Activated T-cell treated with anti-CD3 and anti-CD28 coated beads, Interleukin-2, amount 50 U/mL, for 72 hours (primary cell): Measurements from ENCODE around the gene PCDHA11. TPM values are rescaled to one million over a fixed set of nuclear protein-coding genes. Genes with fewer than 3 reads are reported as not detected.
"Not testable (repeated sequence)": the region's sequence is repeated elsewhere in the genome, so short reads cannot be mapped to it uniquely, and the experiment has no call there.

Source experiments
- ATAC-seq, 2 donors: fragments of 150-1000 bp; cut with Tn5 transposase; replicated peaks in 1 of 2; 2 replicates each; pipeline ENCODE4 v1.10.0; 2021; ENCODE audit warnings: moderate library complexity in 2 of 2, mild to moderate bottlenecking in 1 of 2
- DNase-seq, 2 donors: peaks; one replicate each; pipeline ENCODE4 v3.0.0; 2021 to 2022; ENCODE audit warnings: mixed read lengths in 1 of 2
- H3K27ac Mint-ChIP-seq: one replicate; pipeline ENCODE4 v1.8.0; 2022; ENCODE audit warnings: mild to moderate bottlenecking, moderate library complexity, mixed read lengths
- H3K27me3 Mint-ChIP-seq: one replicate; pipeline ENCODE4 v1.8.0; 2022; ENCODE audit warnings: low read depth, mixed read lengths
- H3K36me3 Mint-ChIP-seq, 2 donors: one replicate each; pipeline ENCODE4 v1.8.0; 2022; ENCODE audit warnings: mixed read lengths in 2 of 2, mild to moderate bottlenecking in 1 of 2; ENCODE audit not compliant: insufficient read depth in 2 of 2
- H3K4me1 Mint-ChIP-seq: one replicate; pipeline ENCODE4 v1.8.0; 2022; ENCODE audit warnings: low read depth, mixed read lengths
- H3K4me3 Mint-ChIP-seq, 2 donors: one replicate each; pipeline ENCODE4 v1.8.0; 2022; ENCODE audit warnings: mild to moderate bottlenecking in 2 of 2, mixed read lengths in 2 of 2, moderate library complexity in 2 of 2
- H3K9me3 Mint-ChIP-seq, 2 donors: one replicate each; pipeline ENCODE4 v1.8.0; 2022; ENCODE audit warnings: mixed read lengths in 2 of 2
- total RNA-seq, 2 donors: library from RNA; stranded (reverse); gene quantifications; one replicate each; pipeline ENCODE4 v1.2.3, GENCODE V29; 2022

The PCDHA11 gene
- not detected for total RNA-seq

- peaks cover 2 to 11% of the 10 kb centered on the region in 2 donors for H3K36me3 Mint-ChIP-seq
- H3K4me1 Mint-ChIP-seq: no peaks in the 10 kb centered on the region
- ATAC-seq (no peak), DNase-seq (no peak)
- H3K27ac Mint-ChIP-seq: no peak within 1 kb of the TSS
- peaks cover 1 to 2% of the 10 kb centered on the region in 2 donors for H3K9me3 Mint-ChIP-seq
- no peak within 1 kb of the TSS for H3K4me3 Mint-ChIP-seq
- H3K27me3 Mint-ChIP-seq: peaks cover 19% of the 10 kb centered on the region
Measured at GRCh38 chr5:140868721-140869554, at the start of gene PCDHA11. TSS of gene PCDHA11 (plus strand) at chr5:140868957. CDS start at chr5:140869104, 147 bp downstream.

- peaks cover 9% of the 10 kb centered on the region for H3K27me3 Mint-ChIP-seq
- H3K36me3 Mint-ChIP-seq: peaks cover 3 to 5% of the 10 kb centered on the region in 2 donors
- no peak for ATAC-seq
- H3K9me3 Mint-ChIP-seq: peaks cover 0 to 3% of the 10 kb centered on the region in 2 donors
- H3K4me3 Mint-ChIP-seq: no peak within 1 kb of the TSS
- H3K27ac Mint-ChIP-seq: no peak within 1 kb of the TSS
- no peaks in the 10 kb centered on the region for H3K4me1 Mint-ChIP-seq
- peak; percentile 8 to 20 for DNase-seq
Measured at GRCh38 chr5:140821375-140822280, 47.1 kb upstream of the PCDHA11 start, which contains the start of gene PCDHA5. TSS of gene PCDHA5 (plus strand) at chr5:140821613.

- H3K4me1 Mint-ChIP-seq: no peaks in the 10 kb centered on the region
- peaks cover 3 to 5% of the 10 kb centered on the region in 2 donors for H3K36me3 Mint-ChIP-seq
- DNase-seq (no peak), ATAC-seq (no peak)
- H3K4me3 Mint-ChIP-seq: no peak overlapping the region
- peaks cover 0 to 7% of the 10 kb centered on the region in 2 donors for H3K9me3 Mint-ChIP-seq
- H3K27ac Mint-ChIP-seq: no peak overlapping the region
- peaks cover 16% of the 10 kb centered on the region for H3K27me3 Mint-ChIP-seq
Measured at GRCh38 chr5:140822281-140822629, 46.5 kb upstream of the PCDHA11 start.

GRCh38 chr5:140822969-140823368 lies 45.8 kb upstream of the PCDHA11 start:
- not testable (repeated sequence) for DNase-seq, H3K27ac Mint-ChIP-seq, H3K36me3 Mint-ChIP-seq, H3K9me3 Mint-ChIP-seq, H3K4me3 Mint-ChIP-seq, H3K4me1 Mint-ChIP-seq, ATAC-seq
- peaks cover 17% of the 10 kb centered on the region for H3K27me3 Mint-ChIP-seq

- H3K36me3 Mint-ChIP-seq: peaks cover 3 to 9% of the 10 kb centered on the region in 2 donors
- no peak overlapping the region for H3K27ac Mint-ChIP-seq
- no peak overlapping the region for H3K4me3 Mint-ChIP-seq
- DNase-seq: no peak
- H3K27me3 Mint-ChIP-seq: peaks cover 20% of the 10 kb centered on the region
- peaks cover 1 to 7% of the 10 kb centered on the region in 2 donors for H3K9me3 Mint-ChIP-seq
- no peaks in the 10 kb centered on the region for H3K4me1 Mint-ChIP-seq
- ATAC-seq: no peak
Measured at GRCh38 chr5:140823475-140823874, 45.3 kb upstream of the PCDHA11 start.

- no peaks in the 10 kb centered on the region for H3K4me1 Mint-ChIP-seq
- H3K9me3 Mint-ChIP-seq: peaks cover 7% of the 10 kb centered on the region in 2 donors
- H3K36me3 Mint-ChIP-seq: peaks cover 0 to 14% of the 10 kb centered on the region in 2 donors
- DNase-seq: no peak
- H3K27ac Mint-ChIP-seq: no peak within 1 kb of the TSS
- no peak within 1 kb of the TSS for H3K4me3 Mint-ChIP-seq
- ATAC-seq: no peak
- peaks cover 26% of the 10 kb centered on the region for H3K27me3 Mint-ChIP-seq
Measured at GRCh38 chr5:140827704-140828361, 40.9 kb upstream of the PCDHA11 start, which contains the start of gene PCDHA6. TSS of gene PCDHA6 (plus strand) at chr5:140827960. CDS start at chr5:140828092, 132 bp downstream.

- Mint-ChIP-seq H3K4me1 (no peaks in the 10 kb centered on the region), H3K27me3 (peaks cover 29% of the 10 kb centered on the region), H3K36me3 (peaks cover 0 to 14% of the 10 kb centered on the region in 2 donors), H3K4me3 (no peak overlapping the region), H3K9me3 (peaks cover 7 to 9% of the 10 kb centered on the region in 2 donors), H3K27ac (no peak overlapping the region)
- ATAC-seq (no peak), DNase-seq (no peak)
Measured at GRCh38 chr5:140828362-140828737, 40.4 kb upstream of the PCDHA11 start.

- H3K9me3 Mint-ChIP-seq, H3K4me3 Mint-ChIP-seq, H3K27ac Mint-ChIP-seq, DNase-seq, ATAC-seq, H3K4me1 Mint-ChIP-seq: not testable (repeated sequence)
- peaks cover 29% of the 10 kb centered on the region for H3K27me3 Mint-ChIP-seq
- H3K36me3 Mint-ChIP-seq: peaks cover 0 to 13% of the 10 kb centered on the region in 2 donors
Measured at GRCh38 chr5:140829511-140830501, 39.0 kb upstream of the PCDHA11 start.

GRCh38 chr5:140833993-140834392 lies 34.8 kb upstream of the PCDHA11 start, which contains the start of gene PCDHA7:
TSS of gene PCDHA7 (plus strand) at chr5:140834269. CDS start at chr5:140834384, 115 bp downstream.
- Mint-ChIP-seq H3K27ac (no peak within 1 kb of the TSS), H3K4me3 (no peak within 1 kb of the TSS), H3K9me3 (peaks cover 4 to 8% of the 10 kb centered on the region in 2 donors), H3K27me3 (peaks cover 9% of the 10 kb centered on the region), H3K4me1 (no peaks in the 10 kb centered on the region), H3K36me3 (peaks cover 0 to 8% of the 10 kb centered on the region in 2 donors)
- ATAC-seq (no peak), DNase-seq (no peak)

- H3K4me1 Mint-ChIP-seq, ATAC-seq, H3K9me3 Mint-ChIP-seq, H3K27ac Mint-ChIP-seq, H3K4me3 Mint-ChIP-seq, H3K36me3 Mint-ChIP-seq, DNase-seq: not testable (repeated sequence)
- peaks cover 11% of the 10 kb centered on the region for H3K27me3 Mint-ChIP-seq
Measured at GRCh38 chr5:140834439-140835008, 34.2 kb upstream of the PCDHA11 start.

- H3K27ac Mint-ChIP-seq: no peak overlapping the region
- H3K4me1 Mint-ChIP-seq: no peaks in the 10 kb centered on the region
- no peak overlapping the region for H3K4me3 Mint-ChIP-seq
- H3K36me3 Mint-ChIP-seq: peaks cover 3 to 11% of the 10 kb centered on the region in 2 donors
- DNase-seq (no peak), ATAC-seq (no peak)
- peaks cover 8 to 11% of the 10 kb centered on the region in 2 donors for H3K9me3 Mint-ChIP-seq
- H3K27me3 Mint-ChIP-seq: peaks cover 20% of the 10 kb centered on the region
Measured at GRCh38 chr5:140835622-140836510, 32.9 kb upstream of the PCDHA11 start.
